Parathyroid adenoma (tissue), 2 donors: ENCODE data around the gene DAO.

ENCODE experiments used
- H2AFZ ChIP-seq: fragments of 300-600 bp; sonication (generic); one replicate; pipeline ENCODE4 v1.7.0; 2017; ENCODE audit warnings: antibody characterized with exemption, mild to moderate bottlenecking
- H3K27ac ChIP-seq: fragments of 300-600 bp; sonication (generic); one replicate; pipeline ENCODE4 v1.7.0; 2017
- H3K27me3 ChIP-seq: fragments of 300-600 bp; sonication (generic); one replicate; pipeline ENCODE4 v1.7.0; 2017; ENCODE audit warnings: low read length; ENCODE audit not compliant: control insufficient read depth, insufficient read depth
- H3K36me3 ChIP-seq: fragments of 300-600 bp; sonication (generic); one replicate; pipeline ENCODE4 v1.7.0; 2017; ENCODE audit warnings: low read length; ENCODE audit not compliant: control insufficient read depth, insufficient read depth
- H3K4me1 ChIP-seq: fragments of 300-600 bp; sonication (generic); one replicate; pipeline ENCODE4 v1.7.0; 2017; ENCODE audit warnings: control low read depth
- H3K4me2 ChIP-seq: fragments of 300-600 bp; sonication (generic); one replicate; pipeline ENCODE4 v1.7.0; 2017; ENCODE audit warnings: low read length
- H3K4me3 ChIP-seq: fragments of 300-600 bp; sonication (generic); one replicate; pipeline ENCODE4 v1.7.0; 2017; ENCODE audit warnings: low read depth, low read length
- H3K79me2 ChIP-seq: fragments of 300-600 bp; sonication (generic); one replicate; pipeline ENCODE4 v1.7.0; 2017; ENCODE audit warnings: control low read depth
- H3K9ac ChIP-seq: fragments of 300-600 bp; sonication (generic); one replicate; pipeline ENCODE4 v1.7.0; 2017; ENCODE audit warnings: mild to moderate bottlenecking
- H3K9me3 ChIP-seq: fragments of 300-600 bp; sonication (generic); one replicate; pipeline ENCODE4 v1.7.0; 2017; ENCODE audit warnings: low read length; ENCODE audit not compliant: control insufficient read depth
- CTCF ChIP-seq: fragments of 300-600 bp; sonication (generic); IDR thresholded peaks from one replicate; pipeline ENCODE4 v1.7.0; 2017; ENCODE audit warnings: antibody characterized with exemption, mild to moderate bottlenecking
- donor health status: primary hyperparathyroidism.

DAO gene

GRCh38 chr12:108846290-108846701, 33.6 kb upstream of the DAO start:
- H2AFZ ChIP-seq: no peak overlapping the region
- H3K4me1 ChIP-seq: peaks cover 6% of the 10 kb centered on the region
- no peaks in the 10 kb centered on the region for H3K27me3 ChIP-seq
- no peak overlapping the region for H3K4me2 ChIP-seq
- peaks cover 65% of the 10 kb centered on the region for H3K79me2 ChIP-seq
- H3K36me3 ChIP-seq: no peaks in the 10 kb centered on the region
- H3K9ac ChIP-seq: no peak overlapping the region
- no peak for TF ChIP-seq CTCF
- no peak overlapping the region for H3K4me3 ChIP-seq
- H3K9me3 ChIP-seq: no peaks in the 10 kb centered on the region
- no peak overlapping the region for H3K27ac ChIP-seq

GRCh38 chr12:108847705-108848104, 32.2 kb upstream of the DAO start:
- no peak overlapping the region for H3K4me3 ChIP-seq
- H3K4me1 ChIP-seq: peaks cover 6% of the 10 kb centered on the region
- H3K27ac ChIP-seq: no peak overlapping the region
- H2AFZ ChIP-seq: no peak overlapping the region
- no peaks in the 10 kb centered on the region for H3K27me3 ChIP-seq
- no peak overlapping the region for H3K4me2 ChIP-seq
- peaks cover 71% of the 10 kb centered on the region for H3K79me2 ChIP-seq
- H3K9me3 ChIP-seq: no peaks in the 10 kb centered on the region
- H3K9ac ChIP-seq: no peak overlapping the region
- no peaks in the 10 kb centered on the region for H3K36me3 ChIP-seq
- TF ChIP-seq CTCF: no peak

DNA sequence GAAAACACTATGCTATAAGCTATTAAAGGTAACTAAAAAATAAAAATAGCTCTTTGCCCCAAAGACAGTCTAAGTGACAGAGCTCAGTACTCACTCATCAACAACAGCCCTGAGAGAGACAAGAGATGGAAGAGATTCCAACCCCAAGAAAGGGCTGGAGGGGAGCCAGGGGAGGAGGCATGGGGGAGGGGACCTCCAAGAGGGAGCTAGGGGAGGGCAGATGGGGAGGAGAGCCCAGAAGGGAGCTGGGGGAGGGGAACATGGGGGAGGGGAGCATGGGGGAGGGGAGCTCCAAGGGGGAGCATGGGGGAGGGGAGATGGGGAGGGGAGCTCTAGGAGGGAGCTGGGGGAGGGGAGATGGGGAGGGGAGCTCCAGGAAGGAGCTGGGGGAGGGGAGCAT, 30.2 kb upstream of the DAO start:
- H3K9me3 ChIP-seq: no peaks in the 10 kb centered on the region
- H3K9ac ChIP-seq: no peak overlapping the region
- H3K4me3 ChIP-seq: no peak overlapping the region
- no peak overlapping the region for H3K27ac ChIP-seq
- H2AFZ ChIP-seq: no peak overlapping the region
- no peaks in the 10 kb centered on the region for H3K27me3 ChIP-seq
- H3K4me2 ChIP-seq: no peak overlapping the region
- peaks cover 64% of the 10 kb centered on the region for H3K79me2 ChIP-seq
- no peak for TF ChIP-seq CTCF
- peaks cover 7% of the 10 kb centered on the region for H3K4me1 ChIP-seq
- H3K36me3 ChIP-seq: no peaks in the 10 kb centered on the region

- H3K79me2 ChIP-seq: peaks cover 56% of the 10 kb centered on the region
- peak overlapping the region; percentile 17 for H3K4me2 ChIP-seq
- no peak overlapping the region for H3K9ac ChIP-seq
- H3K36me3 ChIP-seq: no peaks in the 10 kb centered on the region
- TF ChIP-seq CTCF: no peak
- H3K27me3 ChIP-seq: no peaks in the 10 kb centered on the region
- no peak overlapping the region for H3K27ac ChIP-seq
- no peaks in the 10 kb centered on the region for H3K9me3 ChIP-seq
- no peak overlapping the region for H2AFZ ChIP-seq
- H3K4me3 ChIP-seq: no peak overlapping the region
- H3K4me1 ChIP-seq: peaks cover 18% of the 10 kb centered on the region
These were observed 28.9 kb upstream of the DAO start for GRCh38 chr12:108850854-108851573.
